ENCODE results near the gene ZBTB20.

DNA sequence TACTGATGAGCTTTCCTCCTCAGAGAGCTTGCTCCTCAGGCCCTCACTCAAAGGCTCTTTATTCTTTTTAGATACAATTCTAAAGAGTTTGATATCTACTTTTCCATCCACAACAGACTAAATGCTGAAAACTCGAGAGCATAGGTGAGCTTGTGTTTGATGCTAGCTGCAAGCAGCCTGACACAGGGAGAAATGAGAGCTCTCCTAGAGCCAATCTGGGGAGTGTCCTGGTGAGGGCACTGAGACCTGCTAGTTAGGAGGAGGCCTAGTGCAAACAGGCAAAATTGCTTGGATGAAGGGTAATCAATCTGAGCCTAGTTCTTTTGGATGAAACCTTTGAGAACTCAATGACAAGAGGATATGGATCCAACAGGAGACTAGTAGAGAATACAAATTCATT, 300.8 kb downstream of the ZBTB20 start:
- TF ChIP-seq, protein P1, sequence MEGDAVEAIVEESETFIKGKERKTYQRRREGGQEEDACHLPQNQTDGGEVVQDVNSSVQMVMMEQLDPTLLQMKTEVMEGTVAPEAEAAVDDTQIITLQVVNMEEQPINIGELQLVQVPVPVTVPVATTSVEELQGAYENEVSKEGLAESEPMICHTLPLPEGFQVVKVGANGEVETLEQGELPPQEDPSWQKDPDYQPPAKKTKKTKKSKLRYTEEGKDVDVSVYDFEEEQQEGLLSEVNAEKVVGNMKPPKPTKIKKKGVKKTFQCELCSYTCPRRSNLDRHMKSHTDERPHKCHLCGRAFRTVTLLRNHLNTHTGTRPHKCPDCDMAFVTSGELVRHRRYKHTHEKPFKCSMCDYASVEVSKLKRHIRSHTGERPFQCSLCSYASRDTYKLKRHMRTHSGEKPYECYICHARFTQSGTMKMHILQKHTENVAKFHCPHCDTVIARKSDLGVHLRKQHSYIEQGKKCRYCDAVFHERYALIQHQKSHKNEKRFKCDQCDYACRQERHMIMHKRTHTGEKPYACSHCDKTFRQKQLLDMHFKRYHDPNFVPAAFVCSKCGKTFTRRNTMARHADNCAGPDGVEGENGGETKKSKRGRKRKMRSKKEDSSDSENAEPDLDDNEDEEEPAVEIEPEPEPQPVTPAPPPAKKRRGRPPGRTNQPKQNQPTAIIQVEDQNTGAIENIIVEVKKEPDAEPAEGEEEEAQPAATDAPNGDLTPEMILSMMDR (IDR thresholded peaks at IDR 0.05; ENCODE audit: poor library complexity, severe bottlenecking), result no peak
- TF ChIP-seq TAF1 (IDR thresholded peaks at IDR 0.05; ENCODE audit: low read depth), result no peak
- no peak for TF ChIP-seq SMC3 (conservative IDR thresholded peaks at IDR 0.05; ENCODE audit: poor library complexity)
- TF ChIP-seq POLR2AphosphoS5 (IDR thresholded peaks at IDR 0.05), result no peak
- no peak for TF ChIP-seq RAD21 (conservative IDR thresholded peaks at IDR 0.05)

Data from neural cell (in vitro differentiated cells).